ENCODE measurements around the gene ALDH1A1.

DNA sequence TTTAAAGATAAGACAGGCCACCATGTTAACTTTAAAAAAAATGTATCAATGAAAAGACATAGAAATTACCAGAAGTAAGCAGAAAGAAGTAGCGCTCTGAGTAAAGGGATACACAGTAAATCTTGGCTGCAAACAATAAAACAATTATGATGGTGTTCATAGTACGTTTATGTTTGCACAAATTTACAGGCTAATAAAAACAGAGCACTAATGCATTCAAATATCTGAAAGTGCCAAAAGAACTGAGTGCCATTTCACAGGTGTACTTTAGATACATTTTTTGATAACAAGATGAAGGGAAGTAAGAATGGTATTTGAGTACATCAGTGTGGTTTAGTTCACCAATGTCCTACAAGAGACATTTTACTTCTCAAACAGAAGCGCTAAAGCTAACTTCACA, 32.9 kb upstream of the ALDH1A1 start:
- TF ChIP-seq CTCF (IDR thresholded peaks at IDR 0.05): no peak
- TF ChIP-seq POLR2A (IDR thresholded peaks at IDR 0.05): no peak
